Stomach (tissue), 9 donors: ENCODE data around the gene MKS1. TPM values are rescaled to one million over a fixed set of nuclear protein-coding genes. Genes with fewer than 3 reads are reported as not detected.

ENCODE experiments used
- DNase-seq, 2 donors: peaks; one replicate each; pipeline versions ENCODE4 v3.0.0 to v3.0.0-alpha.2; 2013 to 2019
- H3K27ac ChIP-seq, 5 donors: fragments of 200-600 bp in 4 of 5; sonication (generic) in 4 of 5; one replicate each; pipeline ENCODE4 v1.5.1; 2013 to 2019; ENCODE audit warnings: mild to moderate bottlenecking in 1 of 5, moderate library complexity in 1 of 5
- H3K27me3 ChIP-seq, 3 donors: fragments of 200-600 bp; sonication (generic); one replicate each; pipeline ENCODE4 v1.5.1; 2017 to 2019; ENCODE audit warnings: mixed run types in 1 of 3
- H3K36me3 ChIP-seq, 4 donors: fragments of 200-600 bp; sonication (generic); 1 replicate in 3 of 4; 2 replicates in 1 of 4; pipeline ENCODE4 v1.5.1; 2016 to 2019
- H3K4me1 ChIP-seq, 4 donors: fragments of 200-600 bp; sonication (generic); one replicate each; pipeline ENCODE4 v1.5.1; 2016 to 2019
- H3K4me3 ChIP-seq, 4 donors: fragments of 200-600 bp; sonication (generic) in 3 of 4; one replicate each; pipeline ENCODE4 v1.5.1; 2016 to 2019; ENCODE audit warnings: mild to moderate bottlenecking in 1 of 4
- H3K9me3 ChIP-seq, 4 donors: fragments of 200-600 bp; sonication (generic); one replicate each; pipeline ENCODE4 v1.5.1; 2016 to 2019
- CTCF ChIP-seq, 7 experiments: fragments of 450-650 bp in 4 of 7; fragments of 200-600 bp in 3 of 7; sonication (generic) in 3 of 7; IDR thresholded peaks; one replicate each; pipeline ENCODE4 v1.5.1; 2016 to 2019; ENCODE audit warnings: antibody characterized with exemption in 7 of 7, control low read depth in 2 of 7, mild to moderate bottlenecking in 1 of 7
- EP300 ChIP-seq: sonication (generic); formaldehyde crosslinking; IDR thresholded peaks from one replicate; pipeline ENCODE4 v1.6.1; 2017; ENCODE audit warnings: antibody characterized with exemption
- POLR2A ChIP-seq, 4 donors: fragments of 450-650 bp; IDR thresholded peaks; one replicate each; pipeline ENCODE4 v1.6.1; 2016; ENCODE audit warnings: antibody characterized with exemption in 4 of 4, control low read depth in 2 of 4, mild to moderate bottlenecking in 1 of 4, moderate library complexity in 1 of 4
- POLR2AphosphoS5 ChIP-seq, 3 donors: sonication (generic); formaldehyde crosslinking; IDR thresholded peaks; one replicate each; pipeline ENCODE4 v1.6.1; 2016; ENCODE audit warnings: antibody characterized with exemption in 3 of 3
- WGBS, 5 donors: extraction: QIAGEN DNeasy Blood & Tissue Kit in 3 of 5; methylation state at CpG; one replicate each; pipeline versions ENCODE4 v1.1.5 to v1.1.7; 2013 to 2018; 5-methylcytosine and 5-hydroxymethylcytosine counted together
- intact Hi-C: fragments of 100-400 bp; cut with DNase I; formaldehyde crosslinking; loops from one replicate; pipeline ENCODE4 v1.15.1; 2023; ENCODE audit warnings: low total_unique reads
- polyA plus RNA-seq, 3 donors: library from polyadenylated mRNA; stranded (reverse); fragments of 200-250 nt; gene quantifications; one replicate each; pipeline ENCODE4 v1.2.3, GENCODE V29; 2013
- total RNA-seq, 5 donors: library from RNA; depleted of rRNA; stranded (reverse); fragments of >200 nt; gene quantifications; one replicate each; pipeline versions ENCODE4 v1.1.0 to v1.2.3, GENCODE V29; 2014 to 2016
- donor health status: healthy with polysubstance abuse.
- donor health status: Bipolar disorder and iron deficiency.
- donor health status: healthy.

Gene MKS1
- total and polyA plus RNA-seq, 8 donors: 3.1 to 18.0 (median 10.1) TPM

GRCh38 chr17:58172369-58173071 lies 46.5 kb downstream of the MKS1 start:
- no peaks in the 10 kb centered on the region for H3K4me1 ChIP-seq
- peaks cover 0 to 44% (median 0%) of the 10 kb centered on the region in 3 donors for H3K27me3 ChIP-seq
- WGBS, 5 donors: 36 to 44% (median 40%) methylated on average over 2 of the region's 2 CpGs
- peak in 1 of 2 donors; percentile 43 for DNase-seq
- no peak for TF ChIP-seq EP300
- TF ChIP-seq CTCF (IDR thresholded peaks at IDR 0.05): peak in 3 of 7 experiments; percentile 12 to 19 (median 19)
- no peaks in the 10 kb centered on the region for H3K9me3 ChIP-seq
- intact Hi-C loops: no loop called here
- no peak overlapping the region for H3K27ac ChIP-seq
- no peak overlapping the region for H3K4me3 ChIP-seq
- no peaks in the 10 kb centered on the region for H3K36me3 ChIP-seq

- no peaks in the 10 kb centered on the region for H3K4me1 ChIP-seq
- 48 to 64% (median 59%) methylated on average over 4 of the region's 4 CpGs for WGBS, 5 donors
- TF ChIP-seq CTCF (IDR thresholded peaks at IDR 0.05) (no peak), POLR2A (IDR thresholded peaks at IDR 0.05) (no peak), POLR2AphosphoS5 (IDR thresholded peaks at IDR 0.05) (no peak), EP300 (no peak)
These were observed 48.4 kb downstream of the MKS1 start for GRCh38 chr17:58170622-58171021.

DNA sequence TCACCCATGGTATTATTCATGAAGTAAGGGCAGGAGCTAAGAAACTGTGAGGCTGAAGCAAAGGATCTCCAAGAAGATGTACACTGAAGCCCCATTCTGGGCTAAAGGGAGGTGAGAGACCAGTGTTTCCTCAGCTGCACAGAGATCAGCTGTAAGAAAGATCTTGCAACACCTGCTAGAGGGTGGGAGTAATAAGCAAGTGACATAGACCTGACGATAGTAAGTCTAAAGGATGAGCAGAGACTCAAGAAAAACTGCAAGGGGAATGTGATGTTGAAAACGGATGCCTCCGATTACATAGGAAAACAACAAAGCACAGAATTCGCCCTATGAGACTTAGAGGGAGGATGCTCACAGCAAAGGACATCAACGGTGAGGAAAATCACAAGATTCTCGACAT lies 52.4 kb downstream of the MKS1 start, which contains the start of gene OR4D2:
OR4D2 (plus strand) TSS at position 301 of the 400 bp plus-strand sequence. CDS start 2,674 bp downstream, outside the sequence.
- H3K36me3 ChIP-seq: no peaks in the 10 kb centered on the region
- H3K4me1 ChIP-seq: no peaks in the 10 kb centered on the region
- no peak within 1 kb of the TSS for H3K4me3 ChIP-seq
- TF ChIP-seq EP300 (no peak), POLR2AphosphoS5 (IDR thresholded peaks at IDR 0.05) (no peak), CTCF (IDR thresholded peaks at IDR 0.05) (no peak), POLR2A (IDR thresholded peaks at IDR 0.05) (no peak)
- H3K27ac ChIP-seq: no peak within 1 kb of the TSS
- 62 to 75% (median 66%) methylated on average over 6 of the region's 6 CpGs for WGBS, 5 donors
- H3K9me3 ChIP-seq: no peaks in the 10 kb centered on the region
- DNase-seq: no peak
- intact Hi-C loops: no loop called here
- H3K27me3 ChIP-seq: peaks cover 0 to 58% (median 0%) of the 10 kb centered on the region in 3 donors

More at GRCh38 chr17:58170622-58171021, 48.4 kb downstream of the MKS1 start:
- intact Hi-C loops: no loop called here
- no peak for DNase-seq
- Histone ChIP-seq H3K9me3 (no peaks in the 10 kb centered on the region), H3K4me3 (no peak overlapping the region), H3K36me3 (no peaks in the 10 kb centered on the region), H3K27ac (no peak overlapping the region), H3K27me3 (peaks cover 0 to 54% (median 0%) of the 10 kb centered on the region in 3 donors)

- Histone ChIP-seq H3K27ac (no peak overlapping the region), H3K36me3 (no peaks in the 10 kb centered on the region), H3K4me1 (no peaks in the 10 kb centered on the region), H3K4me3 (no peak overlapping the region), H3K27me3 (peaks cover 0 to 58% (median 0%) of the 10 kb centered on the region in 3 donors), H3K9me3 (no peaks in the 10 kb centered on the region)
- no peak for DNase-seq
- intact Hi-C loops: no loop called here
- WGBS, 5 donors: 5 to 22% (median 14%) methylated on average over 2 of the region's 2 CpGs
- TF ChIP-seq POLR2A (IDR thresholded peaks at IDR 0.05) (no peak), EP300 (no peak), POLR2AphosphoS5 (IDR thresholded peaks at IDR 0.05) (no peak), CTCF (IDR thresholded peaks at IDR 0.05) (no peak)
These were observed 53.1 kb downstream of the MKS1 start for GRCh38 chr17:58165981-58166380.
